ENCODE results near the gene PIK3C2G. TPM values are rescaled to one million over a fixed set of nuclear protein-coding genes. Genes with fewer than 3 reads are reported as not detected.

Gene PIK3C2G
- total RNA-seq, 1 experiment from 2014 or later: not detected

GRCh38 chr12:18581232-18581962 is 320.1 kb downstream of the PIK3C2G start:
- H2BK5ac ChIP-seq (ENCODE audit: insufficient read length, low read length): no peak overlapping the region
- TF ChIP-seq, protein P1, sequence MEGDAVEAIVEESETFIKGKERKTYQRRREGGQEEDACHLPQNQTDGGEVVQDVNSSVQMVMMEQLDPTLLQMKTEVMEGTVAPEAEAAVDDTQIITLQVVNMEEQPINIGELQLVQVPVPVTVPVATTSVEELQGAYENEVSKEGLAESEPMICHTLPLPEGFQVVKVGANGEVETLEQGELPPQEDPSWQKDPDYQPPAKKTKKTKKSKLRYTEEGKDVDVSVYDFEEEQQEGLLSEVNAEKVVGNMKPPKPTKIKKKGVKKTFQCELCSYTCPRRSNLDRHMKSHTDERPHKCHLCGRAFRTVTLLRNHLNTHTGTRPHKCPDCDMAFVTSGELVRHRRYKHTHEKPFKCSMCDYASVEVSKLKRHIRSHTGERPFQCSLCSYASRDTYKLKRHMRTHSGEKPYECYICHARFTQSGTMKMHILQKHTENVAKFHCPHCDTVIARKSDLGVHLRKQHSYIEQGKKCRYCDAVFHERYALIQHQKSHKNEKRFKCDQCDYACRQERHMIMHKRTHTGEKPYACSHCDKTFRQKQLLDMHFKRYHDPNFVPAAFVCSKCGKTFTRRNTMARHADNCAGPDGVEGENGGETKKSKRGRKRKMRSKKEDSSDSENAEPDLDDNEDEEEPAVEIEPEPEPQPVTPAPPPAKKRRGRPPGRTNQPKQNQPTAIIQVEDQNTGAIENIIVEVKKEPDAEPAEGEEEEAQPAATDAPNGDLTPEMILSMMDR (conservative IDR thresholded peaks at IDR 0.05): no peak
- peaks cover 3 to 30% (median 4%) of the 10 kb centered on the region in 3 experiments; a peak in 5 of 7 replicates for H3K36me3 Mint-ChIP-seq (ENCODE audit: insufficient read depth in 1 of 3, low read depth in 3 of 3)
- no peaks in the 10 kb centered on the region for H3K79me2 ChIP-seq (ENCODE audit: insufficient read depth, low read length)
- no peak overlapping the region for H3K4me3 Mint-ChIP-seq
- H4K8ac ChIP-seq (replicated peaks; ENCODE audit: insufficient read length, low read depth, low read length): no peak overlapping the region
- no peak overlapping the region for H2BK15ac ChIP-seq (ENCODE audit: low read depth, low read length)
- H3K4me1 ChIP-seq (ENCODE audit: insufficient read depth, low read length): no peaks in the 10 kb centered on the region
- no peak overlapping the region for H2BK120ac ChIP-seq (ENCODE audit: low read depth, low read length, poor library complexity, severe bottlenecking)
- peaks cover 18 to 25% of the 10 kb centered on the region in 2 experiments for H3K9me3 Mint-ChIP-seq
- H4K91ac ChIP-seq (ENCODE audit: insufficient read length, low read depth, low read length): no peak overlapping the region
- H2AK5ac ChIP-seq (ENCODE audit: insufficient read length, low read length): no peak overlapping the region
- no peaks in the 10 kb centered on the region for H3K79me1 ChIP-seq (ENCODE audit: insufficient read depth, low read depth, low read length, poor library complexity, severe bottlenecking)
- no peaks in the 10 kb centered on the region for H3K27me3 ChIP-seq (ENCODE audit: insufficient read depth, low read length)
- H3K23me2 ChIP-seq (ENCODE audit: insufficient read length, low read depth, low read length, poor library complexity, severe bottlenecking): no peaks in the 10 kb centered on the region
- H3K9me3 ChIP-seq (ENCODE audit: control insufficient read depth, low read depth, low read length): no peaks in the 10 kb centered on the region
- no peak overlapping the region for H3K23ac ChIP-seq (ENCODE audit: insufficient read length, low read depth, low read length)
- H3K4me1 Mint-ChIP-seq: no peaks in the 10 kb centered on the region
- no peak overlapping the region for H4K5ac ChIP-seq (ENCODE audit: insufficient read length, low read depth, low read length)
- no peak overlapping the region for H3K4me2 ChIP-seq (ENCODE audit: insufficient read depth, insufficient read length, low read length)
- H4K20me1 ChIP-seq (ENCODE audit: control insufficient read depth, insufficient read depth, insufficient read length): no peaks in the 10 kb centered on the region
- H2BK20ac ChIP-seq (ENCODE audit: low read depth, low read length, poor library complexity, severe bottlenecking): no peak overlapping the region
- no peak for DNase-seq
- H2BK12ac ChIP-seq (ENCODE audit: insufficient read length, low read depth, low read length): no peak overlapping the region
- no peak overlapping the region for H3K56ac ChIP-seq (ENCODE audit: insufficient read length, low read depth, low read length)
- WGBS (ENCODE audit: extremely low coverage, insufficient read length, low lambda C conversion rate): no CpG with 5 or more reads among the region's 2 CpGs
- no peak overlapping the region for H3K14ac ChIP-seq (ENCODE audit: insufficient read depth, low read length)
- no peak overlapping the region for H3K18ac ChIP-seq (ENCODE audit: insufficient read length, low read depth, low read length)
- H3K9ac ChIP-seq (ENCODE audit: extremely low read depth, insufficient read length, low read length): no peak overlapping the region
- H3K27me3 Mint-ChIP-seq (ENCODE audit: low read depth): no peaks in the 10 kb centered on the region
- H3T11ph ChIP-seq (ENCODE audit: low read length): no peak overlapping the region
- H2AFZ ChIP-seq (ENCODE audit: low read length): no peak overlapping the region
- no peak overlapping the region for H3K27ac Mint-ChIP-seq
- no peak overlapping the region for H3K27ac ChIP-seq (ENCODE audit: insufficient read length, low read depth, low read length)
- H3K4ac ChIP-seq (ENCODE audit: low read depth, low read length): no peak overlapping the region
